ENCODE measurements around the gene ATXN7L3B.
A peak's percentile ranks its signal among the peaks of the same experiment; 100 is the strongest.
"Not testable (repeated sequence)": the region's sequence is repeated elsewhere in the genome, so short reads cannot be mapped to it uniquely, and the experiment has no call there.

The ATXN7L3B gene

GRCh38 chr12:74537707-74538385, at the start of gene ATXN7L3B:
Gene ATXN7L3B (plus strand): TSS chr12:74537835. CDS start chr12:74538113, 278 bp downstream.
- H3K4me3 ChIP-seq (ENCODE audit: low read depth, low read length) = peak within 1 kb of the TSS; percentile 66
- peak; percentile 96 for DNase-seq (ENCODE audit: low read depth)
- TF ChIP-seq CTCF (conservative IDR thresholded peaks at IDR 0.05; ENCODE audit: low read depth, low read length) = no peak

- DNase-seq (ENCODE audit: low read depth) = no peak
- no peak overlapping the region for H3K4me3 ChIP-seq (ENCODE audit: low read depth, low read length)
- TF ChIP-seq CTCF (conservative IDR thresholded peaks at IDR 0.05; ENCODE audit: low read depth, low read length) = no peak
Observed at GRCh38 chr12:74488134-74488533, 49.5 kb upstream of the ATXN7L3B start.

GRCh38 chr12:74489543-74489942, 48.1 kb upstream of the ATXN7L3B start:
- no peak for DNase-seq (ENCODE audit: low read depth)
- no peak for TF ChIP-seq CTCF (conservative IDR thresholded peaks at IDR 0.05; ENCODE audit: low read depth, low read length)

GRCh38 chr12:74490390-74491064, 47.1 kb upstream of the ATXN7L3B start:
- TF ChIP-seq CTCF (conservative IDR thresholded peaks at IDR 0.05; ENCODE audit: low read depth, low read length) = no peak
- no peak overlapping the region for H3K4me3 ChIP-seq (ENCODE audit: low read depth, low read length)
- DNase-seq (ENCODE audit: low read depth) = no peak

More at GRCh38 chr12:74489543-74489942, 48.1 kb upstream of the ATXN7L3B start:
- no peak overlapping the region for H3K4me3 ChIP-seq (ENCODE audit: low read depth, low read length)

- no peak for DNase-seq (ENCODE audit: low read depth)
- no peak for TF ChIP-seq CTCF (conservative IDR thresholded peaks at IDR 0.05; ENCODE audit: low read depth, low read length)
- no peak overlapping the region for H3K4me3 ChIP-seq (ENCODE audit: low read depth, low read length)
Observed at GRCh38 chr12:74491374-74491773, 46.3 kb upstream of the ATXN7L3B start.

- no peak for DNase-seq (ENCODE audit: low read depth)
- no peak overlapping the region for H3K4me3 ChIP-seq (ENCODE audit: low read depth, low read length)
- no peak for TF ChIP-seq CTCF (conservative IDR thresholded peaks at IDR 0.05; ENCODE audit: low read depth, low read length)
Observed at GRCh38 chr12:74499192-74499591, 38.4 kb upstream of the ATXN7L3B start.

- H3K4me3 ChIP-seq (ENCODE audit: low read depth, low read length) = not testable (repeated sequence)
Observed at GRCh38 chr12:74508873-74509657, 28.6 kb upstream of the ATXN7L3B start.

More at GRCh38 chr12:74508873-74509657, 28.6 kb upstream of the ATXN7L3B start:
- DNase-seq (ENCODE audit: low read depth) = not testable (repeated sequence)

Data from choroid plexus epithelial cell (primary cell).